Large intestine (tissue), 3 donors: Measurements from ENCODE around the gene ADAMTS4. TPM values are rescaled to one million over a fixed set of nuclear protein-coding genes. Genes with fewer than 3 reads are reported as not detected.
A peak's percentile ranks its signal among the peaks of the same experiment; 100 is the strongest.

Source experiments
- DNase-seq, 2 donors: peaks; one replicate each; pipeline versions ENCODE4 v3.0.0 to v3.0.0-alpha.2; 2013
- H3K27ac ChIP-seq: one replicate; pipeline ENCODE4 v1.5.1; 2013; ENCODE audit warnings: low read length
- H3K27me3 ChIP-seq: 2 replicates; pipeline ENCODE4 v1.6.1; 2013; ENCODE audit warnings: low read length; ENCODE audit not compliant: control insufficient read depth, insufficient read depth
- H3K36me3 ChIP-seq: 2 replicates; pipeline ENCODE4 v1.6.1; 2013; ENCODE audit warnings: low read length; ENCODE audit not compliant: control insufficient read depth, insufficient read depth
- H3K4me1 ChIP-seq: one replicate; pipeline ENCODE4 v1.6.1; 2013; ENCODE audit warnings: low read length; ENCODE audit not compliant: control insufficient read depth, insufficient read depth
- H3K4me3 ChIP-seq: one replicate; pipeline ENCODE4 v1.5.1; 2013; ENCODE audit warnings: low read length
- H3K9me3 ChIP-seq: one replicate; pipeline ENCODE4 v1.6.1; 2013; ENCODE audit warnings: mild to moderate bottlenecking, low read depth, low read length, moderate library complexity; ENCODE audit not compliant: control insufficient read depth
- WGBS: methylation state at CpG from one replicate; pipeline ENCODE4 v1.1.5; 2013; ENCODE audit warnings: low lambda C conversion rate; ENCODE audit not compliant: insufficient coverage; 5-methylcytosine and 5-hydroxymethylcytosine counted together
- polyA plus RNA-seq: library from polyadenylated mRNA; unstranded; fragments of 120-200 nt; gene quantifications from one replicate; pipeline ENCODE4 v1.2.1, GENCODE V29; 2013

Gene ADAMTS4
- polyA plus RNA-seq, 1 donor = 1.2 TPM

DNA sequence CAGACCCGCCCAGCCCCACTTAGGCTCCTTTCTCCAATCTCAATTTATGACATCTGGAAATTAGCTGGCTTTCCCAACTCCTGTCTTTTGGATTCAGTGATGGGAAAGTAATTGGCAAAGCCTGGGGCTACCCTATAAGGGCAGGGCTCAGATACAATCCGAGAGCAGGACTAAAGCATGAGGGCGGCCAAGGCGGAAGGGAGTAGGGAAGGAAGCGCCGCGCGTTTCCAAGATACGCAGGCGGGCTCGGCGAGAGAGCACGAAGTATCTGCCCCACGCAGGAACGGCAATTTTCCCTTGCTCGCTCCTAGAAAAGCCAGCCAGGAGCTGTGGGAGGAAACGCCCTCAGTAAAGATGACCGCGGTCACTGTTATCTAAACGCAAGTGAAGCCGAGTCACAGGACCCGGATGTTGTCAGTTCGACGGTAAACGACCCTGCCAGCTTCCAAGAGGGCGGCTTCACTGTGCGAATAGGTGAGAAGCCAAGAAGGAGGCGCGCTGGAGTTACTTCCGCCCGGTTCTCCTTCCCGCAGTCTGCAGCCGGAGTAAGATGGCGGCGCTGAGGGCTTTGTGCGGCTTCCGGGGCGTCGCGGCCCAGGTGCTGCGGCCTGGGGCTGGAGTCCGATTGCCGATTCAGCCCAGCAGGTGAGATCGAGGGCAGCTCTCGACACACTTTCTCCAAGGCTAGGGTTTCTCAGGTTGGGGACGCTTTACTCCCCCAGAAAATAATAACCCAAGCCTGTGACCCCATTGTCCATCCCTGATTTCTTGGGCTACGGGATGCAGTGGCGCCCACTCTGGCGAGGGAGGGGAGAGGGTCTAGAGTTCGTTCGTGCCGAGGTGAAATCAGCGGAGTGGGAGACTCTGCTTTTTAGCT, 3.2 kb upstream of the ADAMTS4 start, which contains the start of gene NDUFS2:
Gene NDUFS2 (plus strand): TSS at position 532 of the 877 bp plus-strand sequence. CDS start 19 bp downstream, at position 551.
- H3K4me1 ChIP-seq = peaks cover 19% of the 10 kb centered on the region
- H3K4me3 ChIP-seq = peak within 1 kb of the TSS; percentile 74
- DNase-seq = peak; percentile 99
- no CpG with 5 or more reads among the region's 53 CpGs for WGBS
- no peaks in the 10 kb centered on the region for H3K9me3 ChIP-seq
- peaks cover 24% of the 10 kb centered on the region for H3K36me3 ChIP-seq
- H3K27me3 ChIP-seq = no peaks in the 10 kb centered on the region
- H3K27ac ChIP-seq = peak within 1 kb of the TSS; percentile 92

DNA sequence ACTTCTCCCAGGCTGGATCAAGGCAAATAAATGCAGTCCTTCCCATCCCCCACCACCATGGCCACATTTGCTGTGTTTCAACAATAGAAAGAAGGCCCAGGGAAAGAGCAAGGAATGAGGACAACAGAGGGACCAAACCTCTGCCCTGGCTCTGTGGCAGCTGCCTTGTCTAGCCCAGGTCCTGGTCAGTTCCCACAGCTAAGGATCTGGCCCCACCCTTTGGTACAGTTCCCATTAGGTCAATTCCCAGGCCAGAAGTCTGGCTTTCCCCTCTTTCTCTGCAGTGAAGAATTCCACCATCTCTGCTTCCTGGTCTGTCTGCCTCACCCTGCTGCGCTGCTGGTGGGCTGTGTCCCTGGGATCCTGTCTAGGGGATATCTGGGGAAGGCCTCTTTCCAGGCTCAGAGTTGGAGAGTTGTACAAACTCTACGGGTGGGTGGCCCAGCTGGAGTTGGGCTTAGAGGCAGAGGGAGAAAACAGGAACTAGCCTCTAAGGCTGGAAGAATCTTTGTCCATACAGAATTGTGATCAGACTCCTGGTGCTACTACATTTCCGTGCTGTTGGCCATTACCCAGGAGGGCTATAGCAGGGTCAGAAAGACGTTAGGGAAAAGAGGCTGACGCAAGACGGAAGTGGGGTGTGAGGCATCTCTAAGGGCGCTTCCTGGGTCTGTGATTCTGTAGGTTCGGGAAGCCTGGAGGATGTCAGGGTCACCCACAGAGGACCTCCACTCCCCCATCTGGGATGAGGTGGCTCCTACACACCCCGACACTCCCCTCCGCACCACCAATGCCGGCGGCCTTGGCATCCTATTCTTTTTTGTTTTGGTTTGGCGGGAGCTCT, 2.4 kb upstream of the ADAMTS4 start:
- no peak for DNase-seq
- peak overlapping the region; percentile 74 for H3K4me3 ChIP-seq

DNA sequence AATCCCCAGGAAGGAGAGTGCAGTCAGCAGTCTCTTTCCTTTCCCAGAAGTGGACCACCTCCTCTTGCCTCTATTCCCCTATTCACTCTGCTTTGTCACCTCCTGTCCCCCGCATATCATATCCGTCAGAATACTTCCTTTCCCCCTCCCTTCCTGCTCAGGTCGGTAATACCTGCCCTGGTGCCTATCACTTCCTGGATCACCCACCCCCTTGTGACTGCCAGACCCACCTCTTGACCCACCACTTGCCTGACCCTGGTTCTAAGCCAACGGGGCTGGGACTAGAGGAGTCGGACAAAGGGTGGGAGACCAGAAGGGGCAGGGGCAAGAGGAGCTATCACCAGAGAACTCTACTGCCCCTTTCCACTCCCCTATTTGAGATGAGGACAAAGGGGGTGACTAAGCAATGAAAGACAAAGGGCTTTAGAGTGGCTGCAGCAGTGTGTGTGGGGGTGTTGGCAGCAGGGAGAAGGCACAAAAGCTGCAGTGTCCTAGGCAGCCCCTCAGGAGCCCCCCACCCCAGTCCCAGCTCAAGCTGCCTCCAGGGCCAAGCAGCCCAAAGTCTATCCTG, 1.7 kb upstream of the ADAMTS4 start:
- WGBS = 100% methylated on average over 3 of the region's 5 CpGs
- Histone ChIP-seq H3K4me1 (peaks cover 19% of the 10 kb centered on the region), H3K9me3 (no peaks in the 10 kb centered on the region), H3K27me3 (no peaks in the 10 kb centered on the region), H3K36me3 (peaks cover 11% of the 10 kb centered on the region), H3K27ac (peak overlapping the region; percentile 92), H3K4me3 (no peak overlapping the region)
- DNase-seq = no peak

More for the DNA sequence above, 2.4 kb upstream of the ADAMTS4 start:
- peak overlapping the region; percentile 92 for H3K27ac ChIP-seq
- H3K9me3 ChIP-seq = no peaks in the 10 kb centered on the region
- no CpG with 5 or more reads among the region's 13 CpGs for WGBS
- H3K27me3 ChIP-seq = no peaks in the 10 kb centered on the region
- peaks cover 15% of the 10 kb centered on the region for H3K36me3 ChIP-seq
- H3K4me1 ChIP-seq = peaks cover 19% of the 10 kb centered on the region

DNA sequence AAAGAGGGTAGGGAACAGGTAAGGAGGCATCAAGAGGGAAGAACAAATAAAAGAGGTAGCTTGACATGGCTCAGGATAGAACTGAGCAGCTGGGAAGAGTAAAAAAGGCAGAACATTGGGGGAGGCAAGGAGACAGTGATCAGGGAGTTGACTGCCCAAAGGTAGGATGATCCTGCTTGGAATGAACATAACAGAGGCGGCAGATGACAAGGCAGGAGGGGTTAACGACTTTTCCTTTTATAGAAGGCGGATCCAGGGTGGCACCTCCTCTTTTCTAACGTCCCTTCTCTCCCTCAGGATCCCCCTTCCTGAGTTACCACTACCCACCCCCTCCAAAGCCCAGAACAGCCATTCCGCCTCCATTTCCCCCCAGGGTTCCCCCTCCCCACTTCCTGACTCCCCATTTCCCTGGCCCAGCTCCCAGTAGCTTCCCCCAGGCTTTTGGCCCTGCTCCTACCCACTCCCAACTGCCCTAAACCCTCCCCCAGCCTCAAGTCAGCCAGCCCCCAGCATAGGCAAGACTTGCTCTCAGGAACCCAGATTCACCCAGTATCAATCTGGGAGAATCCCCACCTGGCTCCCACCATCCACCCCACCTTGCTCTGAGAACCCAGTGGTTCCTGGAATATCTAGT, 769 bp upstream of the ADAMTS4 start:
- Histone ChIP-seq H3K4me3 (no peak overlapping the region), H3K9me3 (no peaks in the 10 kb centered on the region), H3K36me3 (peaks cover 11% of the 10 kb centered on the region), H3K27me3 (no peaks in the 10 kb centered on the region), H3K27ac (peak overlapping the region; percentile 92), H3K4me1 (peaks cover 19% of the 10 kb centered on the region)
- 74% methylated on average over 3 of the region's 5 CpGs for WGBS
- no peak for DNase-seq

DNA sequence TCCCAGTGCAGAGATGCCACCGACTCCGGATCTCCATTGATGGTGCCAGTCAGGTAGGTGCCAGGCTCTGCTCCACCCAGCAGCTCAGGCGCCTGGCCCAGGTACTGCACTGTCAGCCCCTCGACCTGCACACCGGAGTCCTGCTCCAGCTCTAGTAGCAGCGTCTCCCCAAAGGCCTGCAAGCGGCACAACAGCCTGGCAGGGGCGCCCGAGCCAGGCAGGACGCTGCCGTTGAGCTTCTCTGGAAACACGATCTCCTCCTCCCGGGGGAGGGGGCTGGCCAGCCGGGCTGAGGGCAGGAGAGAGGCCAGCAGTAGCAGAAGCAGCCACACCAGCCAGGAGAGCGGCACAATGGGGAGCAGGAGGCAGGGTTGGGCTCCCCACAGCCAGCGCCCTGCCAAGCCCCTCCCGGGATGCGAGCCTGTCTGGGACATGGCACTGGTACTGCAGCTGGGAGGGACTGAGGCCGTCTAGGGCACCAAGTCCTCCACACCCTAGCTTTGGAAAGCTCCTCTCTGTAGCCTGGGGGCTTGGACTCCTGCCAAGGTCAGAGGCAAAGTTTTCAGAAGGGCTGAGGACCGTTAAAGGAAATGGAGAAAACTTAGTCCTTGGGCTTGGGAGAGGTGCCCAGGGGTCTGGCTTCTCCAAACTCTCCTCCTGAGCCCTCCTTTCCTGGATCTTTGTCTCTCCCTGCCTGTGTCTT, 509 bp downstream of the ADAMTS4 start:
- no CpG with 5 or more reads among the region's 20 CpGs for WGBS

DNA sequence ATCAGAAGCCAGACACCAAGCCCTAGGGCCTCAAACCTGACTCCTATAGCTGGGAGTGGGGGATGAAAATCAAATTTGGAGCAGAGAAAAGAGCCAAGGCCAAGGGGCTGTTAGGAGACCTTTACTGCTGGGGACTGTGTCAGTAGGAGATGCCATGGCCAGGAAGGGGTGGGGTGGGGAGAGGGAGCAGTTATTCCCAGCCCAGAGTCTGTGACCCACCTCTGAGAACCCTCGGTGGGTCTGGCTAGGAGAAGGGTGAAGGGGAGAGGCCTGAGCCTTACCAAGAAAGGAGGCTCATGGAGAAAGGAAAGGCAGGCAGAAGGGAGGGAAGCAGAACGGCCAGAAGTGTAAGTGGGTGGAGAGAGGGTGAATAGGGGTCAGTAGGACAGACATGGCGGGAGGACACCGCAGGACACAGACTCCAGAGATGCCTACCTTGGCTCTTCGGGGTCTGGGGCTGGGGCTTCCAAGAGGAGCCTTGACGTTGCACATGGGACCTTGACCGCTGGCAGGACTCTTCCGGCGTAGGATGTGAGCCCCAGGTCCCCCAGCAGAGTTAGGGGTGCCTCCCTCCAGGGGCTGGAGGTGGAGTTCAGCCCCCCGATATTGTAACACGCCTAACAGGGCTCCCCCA, 1.2 kb downstream of the ADAMTS4 start:
- Histone ChIP-seq H3K4me1 (peaks cover 15% of the 10 kb centered on the region), H3K27me3 (no peaks in the 10 kb centered on the region), H3K9me3 (no peaks in the 10 kb centered on the region), H3K4me3 (peak overlapping the region; percentile 11), H3K36me3 (no peaks in the 10 kb centered on the region), H3K27ac (peak overlapping the region; percentile 76)
- DNase-seq = no peak
- WGBS = 78% methylated on average over 1 of the region's 11 CpGs

More for the DNA sequence above, 509 bp downstream of the ADAMTS4 start:
- DNase-seq = no peak
- H3K27me3 ChIP-seq = no peaks in the 10 kb centered on the region
- no peaks in the 10 kb centered on the region for H3K9me3 ChIP-seq
- H3K4me3 ChIP-seq = peak overlapping the region; percentile 11
- peaks cover 17% of the 10 kb centered on the region for H3K4me1 ChIP-seq
- H3K36me3 ChIP-seq = peaks cover under 1% of the 10 kb centered on the region
- no peak overlapping the region for H3K27ac ChIP-seq

DNA sequence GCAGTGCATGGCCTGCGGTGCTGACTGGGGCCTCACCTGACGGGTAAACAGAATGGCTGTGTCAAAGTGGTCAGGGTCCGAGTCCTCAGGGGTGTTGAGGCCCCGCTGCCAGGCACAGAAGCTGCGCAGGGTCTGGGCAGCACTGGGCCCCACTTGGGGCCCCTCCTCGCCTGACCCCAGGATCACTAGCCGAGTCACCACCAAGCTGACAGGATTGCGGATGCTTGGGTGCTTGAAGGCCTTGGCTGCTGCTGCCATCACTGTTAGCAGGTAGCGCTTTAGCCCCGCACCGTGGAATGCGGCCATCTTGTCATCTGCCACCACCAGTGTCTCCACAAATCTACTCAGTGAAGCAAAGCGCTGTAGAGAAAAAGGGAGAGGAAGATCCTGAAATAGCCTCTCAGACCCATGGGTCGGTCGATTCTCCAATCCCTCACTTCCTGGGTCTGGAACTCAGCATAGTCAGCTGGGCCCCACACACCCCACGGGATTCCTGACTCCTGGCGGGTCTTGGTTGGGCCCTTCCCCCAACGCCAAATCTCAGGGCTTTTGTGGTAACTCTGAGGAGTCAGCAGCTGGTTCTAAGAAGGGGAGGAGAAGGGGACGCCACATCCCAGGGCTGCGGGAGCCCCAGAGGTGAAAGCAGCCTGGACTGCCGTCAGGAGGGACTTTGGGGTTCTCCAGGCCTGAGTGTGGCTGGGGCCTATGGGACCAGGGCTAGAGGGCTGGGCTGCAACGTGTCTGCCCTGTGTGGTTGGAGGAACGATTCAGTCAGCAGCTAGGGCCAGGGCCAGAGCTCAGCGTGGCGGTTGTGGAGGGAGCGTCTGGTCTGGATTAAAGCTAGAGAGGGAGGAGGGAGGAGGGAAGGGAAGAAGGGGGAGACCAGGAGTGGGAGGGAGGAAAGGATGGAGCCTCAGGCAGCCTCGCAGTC, 2.1 kb downstream of the ADAMTS4 start:
- WGBS = no CpG with 5 or more reads among the region's 27 CpGs
- no peak overlapping the region for H3K4me3 ChIP-seq
- peak overlapping the region; percentile 76 for H3K27ac ChIP-seq
- H3K36me3 ChIP-seq = no peaks in the 10 kb centered on the region
- H3K4me1 ChIP-seq = peaks cover 14% of the 10 kb centered on the region
- no peaks in the 10 kb centered on the region for H3K27me3 ChIP-seq
- no peaks in the 10 kb centered on the region for H3K9me3 ChIP-seq
- DNase-seq = no peak

DNA sequence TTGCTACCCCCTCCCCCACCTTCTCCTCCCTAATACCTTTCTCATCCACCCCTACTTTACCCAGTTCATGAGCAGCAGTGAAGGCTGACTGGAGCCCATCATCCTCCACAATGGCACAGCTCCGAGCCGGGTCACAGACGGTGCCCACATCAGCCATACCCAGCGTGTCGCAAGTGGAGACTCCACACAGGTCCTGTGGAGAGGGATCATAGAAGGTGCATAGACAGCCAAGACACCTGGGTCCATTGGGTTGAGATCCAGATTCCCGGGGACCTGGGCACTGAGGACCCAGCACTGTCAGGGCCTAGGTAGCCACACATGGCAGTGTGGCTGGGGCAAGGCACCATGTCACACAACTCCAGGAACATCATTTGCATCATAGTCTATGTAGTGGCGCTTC, 2.7 kb downstream of the ADAMTS4 start:
- H3K27me3 ChIP-seq = no peaks in the 10 kb centered on the region
- no CpG with 5 or more reads among the region's 7 CpGs for WGBS
- H3K4me3 ChIP-seq = no peak overlapping the region
- H3K4me1 ChIP-seq = peaks cover 7% of the 10 kb centered on the region
- H3K27ac ChIP-seq = no peak overlapping the region
- H3K9me3 ChIP-seq = no peaks in the 10 kb centered on the region
- H3K36me3 ChIP-seq = no peaks in the 10 kb centered on the region
- no peak for DNase-seq
